Trophoblast cell (in vitro differentiated cells and primary cell): Measurements from ENCODE around the gene ASIC1.
"Not testable (repeated sequence)": the region's sequence is repeated elsewhere in the genome, so short reads cannot be mapped to it uniquely, and the experiment has no call there.

Experiments
- DNase-seq, 2 donors: peaks; one replicate each; pipeline ENCODE4 v3.0.0-alpha.2; 2016
- H2AFZ ChIP-seq: 2 replicates; pipeline ENCODE4 v1.6.1; 2013; ENCODE audit warnings: low read length, moderate library complexity, mild to moderate bottlenecking; ENCODE audit not compliant: insufficient read depth, poor library complexity
- H2AK5ac ChIP-seq: 2 replicates; pipeline ENCODE4 v1.6.1; 2013; ENCODE audit warnings: mild to moderate bottlenecking, low read length
- H2BK120ac ChIP-seq: 2 replicates; pipeline ENCODE4 v1.6.1; 2013; ENCODE audit warnings: low read length, mild to moderate bottlenecking, moderate library complexity; ENCODE audit not compliant: insufficient read depth, poor library complexity
- H2BK12ac ChIP-seq: 2 replicates; pipeline ENCODE4 v1.6.1; 2013; ENCODE audit warnings: mild to moderate bottlenecking, low read length, moderate library complexity
- H2BK5ac ChIP-seq: 2 replicates; pipeline ENCODE4 v1.6.1; 2013; ENCODE audit warnings: low read length, low read depth, moderate library complexity, mild to moderate bottlenecking; ENCODE audit not compliant: poor library complexity
- H3K14ac ChIP-seq: 2 replicates; pipeline ENCODE4 v1.6.1; 2013; ENCODE audit warnings: mild to moderate bottlenecking, low read length
- H3K18ac ChIP-seq: 2 replicates; pipeline ENCODE4 v1.6.1; 2013; ENCODE audit warnings: mild to moderate bottlenecking, low read length
- H3K23ac ChIP-seq: 2 replicates; pipeline ENCODE4 v1.6.1; 2013; ENCODE audit warnings: low read length
- H3K27ac ChIP-seq: 2 replicates; pipeline ENCODE4 v1.5.1; 2013; ENCODE audit warnings: low read depth, mild to moderate bottlenecking, inconsistent platforms, low read length, moderate library complexity
- H3K27me3 ChIP-seq: 2 replicates; pipeline ENCODE4 v1.6.1; 2013; ENCODE audit warnings: inconsistent platforms, mild to moderate bottlenecking, low read length, moderate library complexity; ENCODE audit not compliant: insufficient read depth
- H3K36me3 ChIP-seq, 2 experiments: 1 replicate in 1 of 2; 2 replicates in 1 of 2; pipeline ENCODE4 v1.6.1; 2013; ENCODE audit warnings: low read length in 2 of 2, mild to moderate bottlenecking in 2 of 2, moderate library complexity in 1 of 2; ENCODE audit not compliant: insufficient read depth in 2 of 2, control insufficient read depth in 1 of 2
- H3K4ac ChIP-seq: 2 replicates; pipeline ENCODE4 v1.6.1; 2013; ENCODE audit warnings: low read depth, mild to moderate bottlenecking, low read length, moderate library complexity
- H3K4me1 ChIP-seq, 2 experiments: 1 replicate in 1 of 2; 2 replicates in 1 of 2; pipeline ENCODE4 v1.6.1; 2013; ENCODE audit warnings: low read length in 2 of 2, mild to moderate bottlenecking in 2 of 2, moderate library complexity in 1 of 2; ENCODE audit not compliant: insufficient read depth in 2 of 2, control insufficient read depth in 1 of 2
- H3K4me2 ChIP-seq: 2 replicates; pipeline ENCODE4 v1.6.1; 2013; ENCODE audit warnings: inconsistent platforms, mild to moderate bottlenecking, low read length, moderate library complexity
- H3K4me3 ChIP-seq: 2 replicates; pipeline ENCODE4 v1.5.1; 2013; ENCODE audit warnings: mild to moderate bottlenecking, low read depth, low read length, inconsistent platforms
- H3K79me1 ChIP-seq: one replicate; pipeline ENCODE4 v1.6.1; 2013; ENCODE audit warnings: low read length
- H3K79me2 ChIP-seq: 2 replicates; pipeline ENCODE4 v1.6.1; 2013; ENCODE audit warnings: low read length, mild to moderate bottlenecking; ENCODE audit not compliant: control insufficient read depth, insufficient read depth, poor library complexity
- H3K9ac ChIP-seq: 2 replicates; pipeline ENCODE4 v1.6.1; 2013; ENCODE audit warnings: mild to moderate bottlenecking, low read length
- H3K9me3 ChIP-seq: 2 replicates; pipeline ENCODE4 v1.6.1; 2013; ENCODE audit warnings: low read depth, mild to moderate bottlenecking, control low read depth, inconsistent platforms, low read length; ENCODE audit not compliant: insufficient read depth
- H4K12ac ChIP-seq: 2 replicates; pipeline ENCODE4 v1.6.1; 2013; ENCODE audit warnings: low read depth, mild to moderate bottlenecking, low read length, moderate library complexity
- H4K8ac ChIP-seq: 2 replicates; pipeline ENCODE4 v1.6.1; 2013; ENCODE audit warnings: low read depth, mild to moderate bottlenecking, low read length, moderate library complexity
- H4K91ac ChIP-seq: one replicate; pipeline ENCODE4 v1.6.1; 2013; ENCODE audit warnings: low read depth, mild to moderate bottlenecking, low read length, moderate library complexity
- WGBS: extraction: QIAGEN DNeasy Blood & Tissue Kit; methylation state at CpG from one replicate; pipeline ENCODE4 v1.1.7; 2013; ENCODE audit warnings: missing lambda C conversion rate; ENCODE audit not compliant: insufficient read length, insufficient coverage; ENCODE audit errors: extremely low coverage; 5-methylcytosine and 5-hydroxymethylcytosine counted together

ASIC1 gene

GRCh38 chr12:50025187-50026059, 32.0 kb upstream of the ASIC1 start, which contains the start of gene RACGAP1:
Gene RACGAP1 (minus strand): TSS chr12:50025494. CDS start chr12:50016715, 8,779 bp downstream.
- peak within 1 kb of the TSS; percentile 96 for H2AFZ ChIP-seq
- H2AK5ac ChIP-seq: peak within 1 kb of the TSS; percentile 89
- H3K27me3 ChIP-seq: no peaks in the 10 kb centered on the region
- H3K9ac ChIP-seq: peak within 1 kb of the TSS; percentile 83
- peak within 1 kb of the TSS; percentile 93 for H3K4ac ChIP-seq
- H3K79me2 ChIP-seq: peaks cover 5% of the 10 kb centered on the region
- H3K79me1 ChIP-seq: peaks cover 4% of the 10 kb centered on the region
- H3K14ac ChIP-seq: peak within 1 kb of the TSS; percentile 98
- H3K18ac ChIP-seq: peak within 1 kb of the TSS; percentile 99
- peak within 1 kb of the TSS; percentile 83 for H2BK120ac ChIP-seq
- peaks cover 0 to 2% of the 10 kb centered on the region in 2 experiments for H3K36me3 ChIP-seq
- peak within 1 kb of the TSS; percentile 82 for H4K91ac ChIP-seq
- H3K27ac ChIP-seq: peak within 1 kb of the TSS; percentile 73
- no peak within 1 kb of the TSS for H2BK12ac ChIP-seq
- peak within 1 kb of the TSS; percentile 79 for H3K4me2 ChIP-seq
- peak within 1 kb of the TSS; percentile 47 for H4K12ac ChIP-seq
- peak within 1 kb of the TSS; percentile 94 for H2BK5ac ChIP-seq
- WGBS: no CpG with 5 or more reads among the region's 47 CpGs
- no peaks in the 10 kb centered on the region for H3K9me3 ChIP-seq
- peaks cover 0 to 2% of the 10 kb centered on the region in 2 experiments for H3K4me1 ChIP-seq
- no peak within 1 kb of the TSS for H3K23ac ChIP-seq
- peak within 1 kb of the TSS; percentile 94 for H3K4me3 ChIP-seq
- DNase-seq: peak; percentile 98 to 100
- peak within 1 kb of the TSS; percentile 93 for H4K8ac ChIP-seq

GRCh38 chr12:50026691-50027090, 30.7 kb upstream of the ASIC1 start:
- H3K23ac ChIP-seq: no peak overlapping the region
- H2AFZ ChIP-seq: no peak overlapping the region
- no peak overlapping the region for H2BK12ac ChIP-seq
- H3K9ac ChIP-seq: no peak overlapping the region
- no peak overlapping the region for H3K18ac ChIP-seq
- no peak overlapping the region for H3K27ac ChIP-seq
- no peak overlapping the region for H3K4me3 ChIP-seq
- peaks cover 0 to 2% of the 10 kb centered on the region in 2 experiments for H3K36me3 ChIP-seq
- no peak overlapping the region for H2AK5ac ChIP-seq
- peaks cover 4% of the 10 kb centered on the region for H3K79me1 ChIP-seq
- H3K14ac ChIP-seq: no peak overlapping the region
- no peak overlapping the region for H4K91ac ChIP-seq
- no peak overlapping the region for H4K8ac ChIP-seq
- no peaks in the 10 kb centered on the region for H3K27me3 ChIP-seq
- H3K4me2 ChIP-seq: no peak overlapping the region
- H2BK120ac ChIP-seq: no peak overlapping the region
- H3K4ac ChIP-seq: no peak overlapping the region
- peaks cover 0 to 2% of the 10 kb centered on the region in 2 experiments for H3K4me1 ChIP-seq
- no peak overlapping the region for H4K12ac ChIP-seq
- DNase-seq: no peak
- peaks cover 5% of the 10 kb centered on the region for H3K79me2 ChIP-seq
- no peak overlapping the region for H2BK5ac ChIP-seq
- no CpG with 5 or more reads among the region's 3 CpGs for WGBS
- H3K9me3 ChIP-seq: no peaks in the 10 kb centered on the region

GRCh38 chr12:50030449-50030848, 26.9 kb upstream of the ASIC1 start:
- H3K27ac ChIP-seq: not testable (repeated sequence)

GRCh38 chr12:50032515-50032853, 24.9 kb upstream of the ASIC1 start:
- no peak overlapping the region for H2BK12ac ChIP-seq
- H2AK5ac ChIP-seq: no peak overlapping the region
- no peak overlapping the region for H4K12ac ChIP-seq
- H2AFZ ChIP-seq: peak overlapping the region; percentile 89
- no peak overlapping the region for H2BK120ac ChIP-seq
- H3K4me2 ChIP-seq: peak overlapping the region; percentile 66
- peaks cover 4% of the 10 kb centered on the region for H3K79me1 ChIP-seq
- peaks cover 3% of the 10 kb centered on the region for H3K79me2 ChIP-seq
- no peak overlapping the region for H3K27ac ChIP-seq
- no peak overlapping the region for H3K9ac ChIP-seq
- H3K27me3 ChIP-seq: no peaks in the 10 kb centered on the region
- H3K9me3 ChIP-seq: no peaks in the 10 kb centered on the region
- DNase-seq: no peak
- no peak overlapping the region for H2BK5ac ChIP-seq
- no peak overlapping the region for H3K18ac ChIP-seq
- H3K36me3 ChIP-seq: no peaks in the 10 kb centered on the region
- no peak overlapping the region for H3K23ac ChIP-seq
- peak overlapping the region; percentile 72 for H4K8ac ChIP-seq
- H3K14ac ChIP-seq: peak overlapping the region; percentile 25
- no peak overlapping the region for H4K91ac ChIP-seq
- H3K4me1 ChIP-seq: peaks cover 5% of the 10 kb centered on the region in 2 experiments
- peak overlapping the region; percentile 58 for H3K4me3 ChIP-seq
- H3K4ac ChIP-seq: no peak overlapping the region
- WGBS: no CpG with 5 or more reads among the region's 21 CpGs

More at GRCh38 chr12:50030449-50030848, 26.9 kb upstream of the ASIC1 start:
- not testable (repeated sequence) for H2AK5ac ChIP-seq, H3K9ac ChIP-seq, H2BK5ac ChIP-seq, H4K12ac ChIP-seq, H3K79me2 ChIP-seq, H3K27me3 ChIP-seq, H3K9me3 ChIP-seq, H4K91ac ChIP-seq, H3K4me3 ChIP-seq, H3K18ac ChIP-seq, H3K79me1 ChIP-seq, H3K4me1 ChIP-seq, H3K4me2 ChIP-seq, H2BK12ac ChIP-seq, H3K4ac ChIP-seq, H3K23ac ChIP-seq, H3K14ac ChIP-seq, H2BK120ac ChIP-seq, H2AFZ ChIP-seq, H4K8ac ChIP-seq, DNase-seq, H3K36me3 ChIP-seq
- no CpG with 5 or more reads among the region's 9 CpGs for WGBS
